HS-5 (cell line): Measurements from ENCODE around the gene KCNT1.

Source experiments
- DNase-seq: peaks from one replicate; pipeline ENCODE4 v3.0.0-alpha.2; 2012; ENCODE audit warnings: low read depth

Gene KCNT1

DNA sequence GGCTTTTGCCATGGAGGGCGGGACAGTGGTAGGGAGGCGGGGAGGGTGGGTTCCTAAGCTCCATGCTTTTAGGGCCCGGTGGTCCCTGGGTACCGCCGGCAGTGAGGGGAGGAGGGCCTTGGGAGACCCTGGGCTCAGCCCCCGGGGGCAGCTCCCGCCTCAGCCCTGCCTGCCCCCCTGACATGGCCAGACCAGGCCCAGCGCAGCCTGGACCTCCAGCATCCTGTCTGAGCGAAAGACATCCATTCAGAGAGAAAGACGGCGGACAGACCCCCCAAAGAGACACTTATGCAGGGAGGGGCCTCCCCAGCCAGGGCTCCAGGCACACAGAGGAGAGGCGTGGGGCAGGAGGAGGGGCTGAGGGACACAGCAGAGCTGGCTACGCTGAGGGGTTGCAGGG lies 45.3 kb downstream of the KCNT1 start:
- no peak for DNase-seq

DNA sequence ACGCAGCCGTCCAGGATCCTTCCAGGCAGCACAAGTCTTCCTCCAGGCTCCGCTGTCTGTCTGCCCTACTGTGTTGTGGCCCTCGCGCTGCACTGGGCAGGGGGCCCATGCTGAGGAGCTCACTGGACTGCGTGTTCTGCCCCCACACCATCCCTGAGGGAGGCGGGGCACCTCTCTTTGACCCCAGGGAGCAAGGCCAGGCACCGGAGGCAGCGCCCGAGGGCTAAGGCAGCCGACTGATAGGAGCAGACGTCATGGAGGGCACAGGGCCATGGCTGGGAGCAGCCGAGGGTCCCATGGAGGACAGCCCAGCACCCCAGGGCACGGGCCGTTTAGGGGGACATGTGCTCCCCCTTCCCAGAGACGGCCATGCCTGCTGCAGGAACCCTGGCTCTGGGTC lies 46.7 kb downstream of the KCNT1 start:
- DNase-seq = no peak

DNA sequence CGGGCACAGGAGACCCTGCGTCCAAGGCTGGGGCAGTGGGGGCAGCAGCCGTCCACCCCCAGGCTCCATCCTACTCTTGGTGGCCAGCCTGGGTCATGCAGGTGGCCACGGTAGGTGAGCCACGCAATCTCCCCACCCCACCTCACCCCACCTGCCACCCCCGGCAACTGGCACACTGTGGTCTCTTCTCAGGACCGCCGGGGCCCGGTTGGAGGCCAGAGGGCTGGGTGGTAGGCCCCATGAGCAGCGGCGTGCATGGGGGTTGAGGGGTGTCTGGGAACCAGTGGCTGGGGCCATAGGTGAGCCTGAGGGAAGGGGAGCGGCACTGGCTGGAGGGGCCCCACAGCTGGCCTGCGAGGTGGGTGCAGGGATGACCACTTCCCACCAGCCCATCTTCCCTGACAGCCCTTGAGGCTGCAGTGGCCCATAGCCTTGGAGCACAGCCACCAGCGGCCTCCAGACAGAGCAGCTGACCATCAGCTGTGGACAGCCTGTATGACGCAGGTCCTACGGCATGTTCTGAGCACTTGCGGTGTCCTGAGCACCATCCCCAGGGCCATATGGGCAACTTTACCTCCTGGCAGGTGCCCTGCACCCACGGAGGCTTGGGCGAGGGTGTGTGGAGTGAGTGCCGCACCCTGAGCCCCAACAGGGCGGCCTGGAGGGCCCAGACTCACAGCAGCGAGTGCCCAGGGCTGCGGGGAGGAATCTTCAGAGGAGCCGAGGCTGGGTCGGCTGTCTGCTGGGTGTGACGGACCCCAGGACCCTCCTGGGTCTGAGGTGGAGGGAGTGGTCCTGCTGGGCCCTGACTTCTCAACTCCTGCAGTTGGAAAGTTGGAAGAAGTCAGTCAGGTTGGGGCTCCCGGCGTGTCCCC lies 47.4 kb downstream of the KCNT1 start:
- no peak for DNase-seq

GRCh38 chr9:135750786-135751185 lies 48.8 kb downstream of the KCNT1 start:
- no peak for DNase-seq

- no peak for DNase-seq
Measured at GRCh38 chr9:135751501-135751900, 49.5 kb downstream of the KCNT1 start.

GRCh38 chr9:135752281-135753204 lies 50.6 kb downstream of the KCNT1 start:
- DNase-seq = no peak

GRCh38 chr9:135753391-135754105 lies 51.6 kb downstream of the KCNT1 start:
- DNase-seq = no peak

- DNase-seq = no peak
Measured at GRCh38 chr9:135756576-135756975, 54.6 kb downstream of the KCNT1 start.

DNA sequence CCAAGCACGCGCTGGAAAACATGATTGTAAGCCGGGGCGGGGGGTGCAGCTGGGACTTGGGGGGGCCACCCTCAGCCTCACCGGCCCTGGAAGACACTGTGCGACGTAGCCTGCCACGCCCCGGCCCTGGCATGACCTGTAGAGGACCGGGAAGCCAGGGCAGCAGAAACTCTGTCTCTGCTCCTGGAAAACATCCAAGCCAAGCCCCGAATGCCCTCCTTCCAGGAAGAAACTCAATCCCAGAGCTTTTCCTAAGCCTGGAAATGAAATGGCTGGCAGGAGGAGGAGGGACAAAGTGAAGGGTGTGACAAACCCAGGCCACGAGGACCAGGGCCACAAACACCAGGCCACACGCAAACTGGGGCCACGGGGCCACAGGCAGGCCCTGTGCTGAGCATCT lies 55.4 kb downstream of the KCNT1 start:
- no peak for DNase-seq

- no peak for DNase-seq
Measured at GRCh38 chr9:135758056-135758455, 56.1 kb downstream of the KCNT1 start.

- DNase-seq = no peak
Measured at GRCh38 chr9:135758870-135759269, 56.9 kb downstream of the KCNT1 start.

DNA sequence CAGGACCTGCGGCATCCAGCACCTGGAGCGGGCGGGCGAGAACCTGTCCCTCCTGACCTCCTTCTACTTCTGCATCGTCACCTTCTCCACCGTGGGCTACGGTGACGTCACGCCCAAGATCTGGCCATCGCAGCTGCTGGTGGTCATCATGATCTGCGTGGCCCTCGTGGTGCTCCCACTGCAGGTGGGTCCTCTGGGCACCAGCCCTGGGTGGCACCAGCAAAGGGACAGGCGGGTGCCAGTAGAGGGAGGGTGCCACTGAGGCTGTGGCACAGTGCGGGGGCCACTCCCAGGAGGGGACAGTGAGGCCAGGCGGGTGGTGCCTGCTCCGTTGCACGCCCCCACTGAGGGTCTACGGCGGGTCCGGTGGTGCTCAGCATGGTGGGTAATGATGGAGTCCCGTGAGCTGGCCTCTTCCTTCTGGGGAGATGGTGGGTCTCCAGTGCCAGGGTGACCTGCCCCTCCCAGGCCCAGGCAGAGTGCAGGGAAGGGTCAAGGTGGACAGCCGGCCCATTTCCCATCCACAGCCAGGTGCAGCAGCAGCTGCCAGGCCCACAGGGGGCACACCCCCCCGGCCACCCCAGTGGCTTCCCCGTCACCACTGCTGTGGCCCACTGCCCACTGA lies 57.8 kb downstream of the KCNT1 start:
- no peak for DNase-seq

DNA sequence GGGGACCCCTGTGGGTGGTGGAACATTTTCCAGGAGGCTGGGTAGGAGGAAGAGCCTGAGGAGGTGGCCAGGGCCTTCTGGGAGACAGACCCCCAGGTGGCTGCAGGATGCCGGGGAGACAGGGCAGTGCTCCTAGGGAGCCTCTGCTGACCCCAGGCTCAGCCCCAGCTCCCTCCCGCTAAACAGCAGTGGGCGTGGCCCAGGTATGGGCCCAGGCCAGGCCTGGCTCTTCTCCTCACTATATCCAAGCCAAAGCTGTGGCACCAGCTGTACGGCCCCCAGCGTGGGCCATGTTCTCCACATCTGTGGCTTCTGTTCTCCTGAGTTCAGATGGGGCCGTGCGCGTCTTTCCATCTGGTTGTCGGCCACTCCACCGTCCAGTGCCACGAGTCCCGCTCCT lies 58.5 kb downstream of the KCNT1 start:
- no peak for DNase-seq

DNA sequence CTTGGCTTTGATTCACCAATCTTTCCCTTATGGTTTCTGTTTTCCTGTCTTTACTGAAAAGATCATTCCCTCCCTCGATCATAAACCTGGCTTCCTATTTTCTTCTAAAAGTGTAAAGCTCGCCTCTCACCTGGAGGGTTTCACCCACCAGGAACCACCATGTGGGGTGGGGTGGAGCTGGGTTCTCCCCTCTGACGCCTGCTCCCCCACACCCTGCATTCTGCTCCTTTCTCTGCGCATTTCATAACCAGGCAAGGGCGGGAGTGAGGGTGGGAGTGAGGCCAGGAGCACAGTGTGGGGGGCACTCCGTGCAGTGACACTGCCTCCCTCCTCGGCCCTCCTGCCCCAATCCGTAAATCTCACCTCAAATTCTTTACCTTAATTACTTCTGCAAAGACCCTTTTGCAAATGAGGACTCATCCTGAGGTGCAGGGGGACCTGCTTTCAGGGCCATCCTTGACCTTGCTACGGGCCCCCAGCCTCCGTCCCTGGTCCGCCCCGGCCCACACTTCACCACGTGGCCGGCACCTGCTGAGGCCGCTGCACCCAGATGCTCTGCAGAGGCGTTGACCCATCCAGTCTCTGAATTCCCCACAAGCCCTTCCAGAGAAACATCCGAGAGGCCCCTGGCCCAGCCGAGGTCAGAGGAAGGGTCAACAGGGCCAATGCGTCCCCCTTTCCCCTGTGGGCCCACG lies 59.3 kb downstream of the KCNT1 start:
- no peak for DNase-seq

- DNase-seq = no peak
Measured at GRCh38 chr9:135761845-135762168, 59.8 kb downstream of the KCNT1 start.

DNA sequence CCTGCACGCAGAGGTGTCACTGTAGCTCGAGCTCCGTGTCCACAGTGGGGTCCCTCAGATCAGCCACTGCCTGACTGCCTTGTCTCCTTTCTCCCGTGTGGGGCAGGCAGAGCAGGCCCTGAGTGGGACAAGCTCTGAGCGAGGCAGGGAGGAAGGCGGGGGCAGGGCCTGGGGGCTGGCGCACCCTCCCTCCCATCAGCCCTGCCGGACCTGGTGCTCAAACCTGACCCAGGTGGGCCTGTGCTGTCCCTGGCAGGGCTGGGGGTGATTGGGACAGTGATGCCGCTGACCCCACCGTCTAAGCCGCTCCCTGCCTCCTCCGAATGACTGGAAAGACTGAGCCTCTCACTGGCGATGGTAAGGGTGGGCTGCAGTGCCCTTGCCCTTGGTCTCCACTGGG lies 60.9 kb downstream of the KCNT1 start:
- no peak for DNase-seq

DNA sequence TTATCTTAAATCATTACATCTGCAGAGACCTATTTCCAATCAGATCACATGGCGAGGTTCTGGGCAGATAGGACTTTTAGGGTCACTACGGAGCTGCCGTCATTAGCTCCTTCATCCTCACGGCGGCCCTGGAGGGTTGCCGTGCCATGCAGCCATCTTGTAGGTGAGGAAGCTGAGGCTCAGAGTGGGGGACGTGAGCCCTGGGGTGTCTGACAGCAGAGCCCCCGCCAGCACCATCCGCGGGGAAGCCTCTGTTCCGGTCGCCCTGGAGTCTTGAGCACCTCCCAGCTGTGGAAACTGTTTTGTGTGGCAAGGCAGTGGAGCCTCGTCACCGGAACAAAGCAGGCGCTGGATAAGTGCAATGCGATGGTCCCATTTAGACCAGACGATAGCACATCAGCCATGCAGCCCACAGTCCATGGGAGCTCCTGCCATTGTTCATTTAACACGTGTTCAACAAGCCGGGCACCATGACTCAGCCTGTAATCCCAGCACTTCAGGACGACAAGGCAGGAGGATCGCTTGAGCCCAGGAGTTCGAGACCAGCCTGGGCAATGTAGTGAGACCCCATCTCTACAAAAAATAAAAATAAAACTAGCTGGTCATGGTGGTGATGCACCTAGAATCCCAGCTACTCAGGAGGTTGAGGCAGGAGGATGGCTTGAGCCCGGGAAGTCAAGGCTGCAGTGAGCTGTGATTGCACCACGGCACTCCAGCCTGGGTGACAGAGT lies 61.9 kb downstream of the KCNT1 start:
- no peak for DNase-seq

- no peak for DNase-seq
Measured at GRCh38 chr9:135764731-135765130, 62.7 kb downstream of the KCNT1 start.

DNA sequence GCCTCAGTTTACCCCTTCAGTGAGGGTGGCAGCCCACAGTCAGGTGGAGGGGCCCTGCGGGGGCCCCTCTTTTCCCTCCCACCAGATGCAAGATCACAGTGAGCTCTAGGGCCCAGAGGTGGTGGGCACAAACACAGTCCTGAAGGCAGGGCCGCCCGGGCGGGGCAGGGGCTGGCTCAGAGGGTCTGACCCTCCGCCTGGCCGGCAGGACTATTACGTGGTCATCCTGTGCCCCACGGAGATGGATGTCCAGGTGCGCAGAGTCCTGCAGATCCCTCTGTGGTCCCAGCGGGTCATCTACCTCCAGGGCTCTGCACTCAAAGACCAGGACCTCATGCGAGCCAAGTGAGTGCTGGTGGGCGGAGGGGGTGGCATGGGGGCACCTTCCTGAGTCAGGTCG lies 63.4 kb downstream of the KCNT1 start:
- DNase-seq = no peak

DNA sequence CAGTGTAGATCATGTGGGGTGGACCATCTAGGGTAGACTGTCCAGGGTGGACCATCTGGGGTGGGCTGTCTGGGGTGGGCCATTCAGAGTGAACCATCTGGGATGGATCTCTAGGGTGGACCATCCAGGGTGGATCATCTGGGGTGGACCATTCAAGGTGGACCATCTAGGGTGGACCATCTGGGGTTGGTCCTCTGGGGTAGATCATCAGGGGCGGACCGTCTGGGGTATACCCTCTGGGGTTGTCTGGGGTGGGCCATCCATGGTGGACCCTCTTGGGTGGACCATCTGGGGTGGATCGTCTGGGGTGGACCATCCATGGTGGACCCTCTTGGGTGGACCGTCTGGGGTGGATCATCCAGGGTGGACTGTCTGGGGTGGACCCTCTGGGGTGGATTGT lies 64.3 kb downstream of the KCNT1 start:
- no peak for DNase-seq

DNA sequence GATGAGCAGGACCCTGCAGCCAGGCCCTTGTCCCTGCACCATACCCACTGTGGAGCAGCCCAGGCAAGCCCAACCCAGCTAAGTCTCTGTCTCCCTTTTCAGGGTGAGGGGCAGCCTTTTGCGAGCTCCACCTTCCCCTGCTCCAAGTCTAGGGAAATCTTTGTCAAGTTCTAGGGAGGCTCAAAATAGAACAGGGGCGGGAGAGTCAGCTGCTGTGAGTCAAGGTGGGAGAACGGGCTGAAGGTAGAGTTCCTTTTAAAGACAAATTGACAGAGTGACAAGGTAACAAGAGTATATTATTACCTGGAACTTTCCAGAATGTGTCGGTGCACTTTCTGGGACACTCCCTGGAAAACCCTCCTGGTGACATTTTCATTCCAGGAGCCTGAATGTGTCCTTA lies 64.7 kb downstream of the KCNT1 start:
- no peak for DNase-seq
